GM10248 (cell line): ENCODE data around the gene CAPN14.

Source experiments
- CTCF ChIA-PET: fragments of 300-600 bp; sonication (Branson Sonifier 250); formaldehyde crosslinking; extraction: SDS; loops from one replicate; lab custom pipeline; 2021; ENCODE audit warnings: antibody characterized with exemption; lab: Yijun Ruan, JAX
- POLR2A ChIA-PET: fragments of 350-650 bp; sonication (Branson Sonifier 250); formaldehyde crosslinking; extraction: SDS; loops from one replicate; lab custom pipeline; 2020; ENCODE audit warnings: antibody characterized with exemption; lab: Yijun Ruan, JAX
- DNase-seq: peaks from one replicate; pipeline ENCODE4 v3.0.0; 2012; ENCODE audit errors: extremely low spot score
- TF ChIP-seq, protein P1 (sequence below): IDR thresholded peaks from 2 replicates; pipeline ENCODE4 v1.5.1; 2012; ENCODE audit warnings: mild to moderate bottlenecking, low read depth; ENCODE audit errors: extremely low read depth, missing control alignments, control extremely low read depth

Gene CAPN14

DNA sequence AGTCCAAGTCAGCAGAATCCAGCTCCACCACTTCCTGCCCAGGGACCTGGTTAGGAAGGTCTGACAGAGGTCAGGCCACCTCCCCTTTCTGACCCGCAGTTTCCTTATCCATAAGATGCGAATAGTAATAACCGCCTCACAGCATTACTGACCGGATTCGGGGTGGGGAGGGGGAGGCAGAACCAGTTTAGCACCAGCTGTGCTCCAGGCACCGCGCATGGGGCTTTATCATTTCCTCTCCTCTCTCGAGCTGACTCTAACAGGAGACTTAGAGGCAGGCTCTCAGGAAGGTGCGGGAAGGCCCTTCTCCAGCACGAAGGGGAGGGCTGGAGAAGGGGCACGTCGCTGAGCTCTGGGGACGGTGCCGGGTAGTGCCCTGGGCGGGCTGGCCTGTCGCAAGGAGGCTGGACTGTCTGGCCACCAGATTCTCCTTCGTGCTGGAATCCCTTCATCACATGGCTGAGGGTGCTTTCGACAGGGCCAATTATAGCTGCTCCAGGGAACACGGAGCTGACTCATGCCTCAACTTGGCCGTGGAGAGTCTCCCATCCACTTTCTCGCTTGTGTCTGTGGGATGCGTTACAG lies 22.4 kb upstream of the CAPN14 start:
- TF ChIP-seq, protein P1, sequence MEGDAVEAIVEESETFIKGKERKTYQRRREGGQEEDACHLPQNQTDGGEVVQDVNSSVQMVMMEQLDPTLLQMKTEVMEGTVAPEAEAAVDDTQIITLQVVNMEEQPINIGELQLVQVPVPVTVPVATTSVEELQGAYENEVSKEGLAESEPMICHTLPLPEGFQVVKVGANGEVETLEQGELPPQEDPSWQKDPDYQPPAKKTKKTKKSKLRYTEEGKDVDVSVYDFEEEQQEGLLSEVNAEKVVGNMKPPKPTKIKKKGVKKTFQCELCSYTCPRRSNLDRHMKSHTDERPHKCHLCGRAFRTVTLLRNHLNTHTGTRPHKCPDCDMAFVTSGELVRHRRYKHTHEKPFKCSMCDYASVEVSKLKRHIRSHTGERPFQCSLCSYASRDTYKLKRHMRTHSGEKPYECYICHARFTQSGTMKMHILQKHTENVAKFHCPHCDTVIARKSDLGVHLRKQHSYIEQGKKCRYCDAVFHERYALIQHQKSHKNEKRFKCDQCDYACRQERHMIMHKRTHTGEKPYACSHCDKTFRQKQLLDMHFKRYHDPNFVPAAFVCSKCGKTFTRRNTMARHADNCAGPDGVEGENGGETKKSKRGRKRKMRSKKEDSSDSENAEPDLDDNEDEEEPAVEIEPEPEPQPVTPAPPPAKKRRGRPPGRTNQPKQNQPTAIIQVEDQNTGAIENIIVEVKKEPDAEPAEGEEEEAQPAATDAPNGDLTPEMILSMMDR, result no peak
- ChIA-PET CTCF (interaction anchor here (1.4 kb wide), 1 partner anchor 93 kb away, joined by 3 read pairs; no protein-coding TSS in a partner anchor), POLR2A (no interaction called here)
- no peak for DNase-seq

DNA sequence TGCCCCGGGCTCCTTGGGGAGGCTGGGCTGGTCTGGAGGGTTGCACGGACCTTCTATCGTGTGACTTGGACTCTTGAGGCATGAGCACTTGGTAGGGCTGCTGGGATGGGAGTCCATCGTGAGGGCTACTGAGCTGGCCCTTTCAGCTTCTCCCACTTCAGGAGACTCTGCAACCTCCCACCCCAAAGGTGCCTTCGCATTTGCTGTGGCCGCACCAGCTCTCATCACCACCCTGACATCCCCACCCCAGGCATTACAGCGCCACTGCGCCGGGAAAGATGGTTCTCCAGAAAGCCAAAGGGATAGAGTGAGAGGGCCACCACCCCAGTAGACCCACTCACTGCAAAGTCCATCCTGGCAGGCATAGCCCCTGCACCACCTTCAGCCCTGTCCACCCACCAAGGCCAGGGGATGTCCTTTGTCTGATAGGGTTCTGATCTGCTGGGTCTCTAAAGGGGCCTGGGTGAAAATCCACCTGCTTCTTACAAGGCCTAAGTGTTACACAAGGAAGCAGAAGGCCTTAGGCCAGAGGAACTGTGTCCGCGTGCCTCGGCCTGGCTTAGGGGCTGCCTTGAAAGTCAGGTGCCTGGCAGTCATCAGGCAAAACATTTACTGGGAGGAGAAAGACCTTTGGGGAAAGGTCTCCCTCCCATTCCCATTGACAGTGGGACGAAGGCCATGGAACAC lies 21.7 kb upstream of the CAPN14 start:
- TF ChIP-seq, protein P1, result no peak
- ChIA-PET CTCF (interaction anchor here (1.4 kb wide), 1 partner anchor 94 kb away, joined by 3 read pairs; no protein-coding TSS in a partner anchor), POLR2A (no interaction called here)
- no peak for DNase-seq

DNA sequence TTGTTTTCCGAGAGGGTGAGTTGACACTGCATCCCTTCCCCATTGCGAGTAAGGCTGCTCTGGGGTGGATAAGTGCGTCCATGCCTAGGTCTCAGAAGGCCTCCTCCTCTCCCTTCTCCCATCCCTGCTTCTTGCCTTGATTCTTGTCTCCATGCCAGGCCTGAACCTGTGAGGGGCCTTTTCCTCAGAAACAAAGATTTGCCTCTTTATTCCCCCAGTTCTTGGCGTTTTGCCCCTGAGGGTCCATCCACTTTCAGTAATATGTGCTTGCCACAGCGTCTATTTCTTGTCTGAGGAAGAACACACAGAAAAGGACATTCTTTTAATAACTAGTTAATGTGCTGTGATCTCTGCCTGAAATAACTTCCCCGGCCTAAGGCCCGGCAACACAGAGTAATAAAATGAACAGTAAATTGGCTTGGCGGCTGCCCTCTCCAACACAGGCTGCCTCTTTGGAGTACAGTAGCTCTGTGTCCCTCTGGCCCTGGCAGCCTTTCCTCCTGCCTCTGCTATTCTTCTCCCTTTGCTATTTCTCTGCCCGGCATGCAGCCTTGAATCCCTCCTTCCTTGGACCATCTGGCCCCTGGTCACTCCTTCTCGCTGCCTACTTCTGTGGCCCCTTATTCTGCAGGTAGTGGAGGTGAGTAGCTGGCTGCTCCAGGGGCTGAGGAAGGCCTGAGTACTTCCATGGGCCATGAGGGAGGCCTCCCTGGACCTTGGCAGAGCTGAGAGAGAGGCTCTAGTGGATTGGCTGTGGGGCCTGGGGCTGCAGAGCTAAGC lies 21.0 kb upstream of the CAPN14 start:
- POLR2A ChIA-PET, result no interaction called here
- DNase-seq, result no peak
- CTCF ChIA-PET, result interaction anchor here (1.4 kb wide), 1 partner anchor 95 kb away, joined by 3 read pairs; no protein-coding TSS in a partner anchor
- TF ChIP-seq, protein P1, result no peak

DNA sequence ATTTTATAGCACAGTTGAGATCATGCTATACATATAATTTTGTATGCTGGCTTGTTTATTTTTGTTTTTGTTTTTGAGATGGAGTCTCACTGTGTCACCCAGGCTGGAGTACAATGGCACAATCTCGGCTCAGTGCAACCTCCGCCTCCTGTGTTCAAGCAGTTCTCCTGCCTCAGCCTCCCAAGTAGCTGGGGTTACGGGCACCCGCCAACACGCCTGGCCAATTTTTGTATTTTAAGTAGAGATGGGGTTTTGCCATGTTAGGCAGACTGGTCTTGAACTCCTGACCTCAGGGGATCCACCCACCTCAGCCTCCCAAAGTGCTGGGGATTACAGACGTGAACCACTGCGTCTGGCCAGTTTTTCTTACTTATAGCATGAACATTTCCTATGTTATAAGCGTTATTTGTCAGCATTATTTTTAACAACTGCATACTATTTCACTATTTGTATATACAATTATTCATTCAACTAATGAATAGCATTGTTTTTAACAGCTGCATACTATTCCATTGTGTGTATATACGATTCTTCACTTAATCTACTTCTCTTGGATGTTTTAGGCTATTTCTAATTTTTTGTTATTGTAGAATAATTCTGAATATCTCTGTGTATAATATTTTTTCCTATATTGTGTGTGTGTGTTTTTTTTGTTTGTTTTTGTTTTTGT lies 20.2 kb upstream of the CAPN14 start:
- ChIA-PET CTCF (interaction anchor here (0.9 kb wide), 1 partner anchor 11 kb away, joined by 4 read pairs; no protein-coding TSS in a partner anchor), POLR2A (no interaction called here)
- TF ChIP-seq, protein P1, result no peak
- DNase-seq, result no peak

DNA sequence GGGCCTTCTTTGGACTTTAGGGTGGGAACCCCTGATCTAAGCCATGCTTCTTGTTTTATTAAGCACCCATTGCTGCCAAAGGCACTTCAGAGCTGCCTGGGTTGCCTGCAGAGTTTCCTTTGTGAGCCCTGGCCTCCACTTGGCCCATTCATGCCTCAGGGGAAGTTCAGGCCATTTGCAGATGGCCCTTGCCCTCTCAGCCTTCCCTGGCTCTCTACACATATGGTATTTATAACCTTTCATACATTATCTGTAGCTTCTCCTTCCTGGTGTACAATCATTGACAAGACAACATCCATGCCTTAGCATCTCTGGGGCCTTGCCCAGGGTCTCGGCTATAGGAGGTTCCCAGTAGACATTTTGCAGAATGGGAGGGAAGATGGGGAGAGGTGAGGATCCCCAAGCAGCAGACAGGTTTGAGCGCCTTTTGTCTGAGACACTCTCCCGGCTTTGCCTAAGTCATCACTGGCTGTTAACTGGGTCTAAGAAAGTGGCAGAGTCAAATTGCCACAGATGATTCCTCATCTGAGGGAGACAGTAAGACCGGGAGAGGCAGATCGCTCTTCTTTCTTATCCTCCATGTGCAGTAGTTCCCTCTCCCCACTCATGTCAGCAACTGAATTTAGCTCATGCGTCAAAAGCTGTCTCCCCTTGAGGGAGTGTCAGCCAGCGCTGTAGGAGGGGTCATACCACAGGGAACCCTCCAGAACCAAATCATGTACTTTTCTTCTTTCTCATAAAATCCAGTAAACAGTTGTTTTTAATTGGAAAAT lies 19.3 kb upstream of the CAPN14 start:
- TF ChIP-seq, protein P1, result no peak
- no peak for DNase-seq
- ChIA-PET CTCF (interaction anchor here (0.9 kb wide), 1 partner anchor 10 kb away, joined by 4 read pairs; no protein-coding TSS in a partner anchor), POLR2A (no interaction called here)
